Smooth muscle cell (in vitro differentiated cells): ENCODE data around the gene BRAF. TPM values are rescaled to one million over a fixed set of nuclear protein-coding genes. Genes with fewer than 3 reads are reported as not detected.

Source experiments
- DNase-seq: peaks from one replicate; lab custom pipeline; 2025; ENCODE audit not compliant: unreplicated experiment; lab: John Stamatoyannopoulos, UW
- H2AFZ ChIP-seq: fragments of 200-600 bp; sonication (generic); 2 replicates; pipeline ENCODE4 v1.6.0; 2016; ENCODE audit warnings: antibody characterized with exemption, low read depth, mild to moderate bottlenecking
- H3F3A ChIP-seq: fragments of 200-600 bp; sonication (generic); 2 replicates; pipeline ENCODE4 v1.6.0; 2017; ENCODE audit warnings: antibody characterized with exemption, low read depth
- H3K27ac ChIP-seq: fragments of 200-600 bp; sonication (generic); 2 replicates; pipeline ENCODE4 v1.5.1; 2016; ENCODE audit warnings: low read depth, mild to moderate bottlenecking
- H3K27me3 ChIP-seq: fragments of 200-600 bp; sonication (generic); 2 replicates; pipeline ENCODE4 v1.6.1; 2016; ENCODE audit warnings: low read depth, mild to moderate bottlenecking
- H3K36me3 ChIP-seq: fragments of 200-600 bp; sonication (generic); 2 replicates; pipeline ENCODE4 v1.5.1; 2016; ENCODE audit warnings: low read depth
- H3K4me1 ChIP-seq: fragments of 200-600 bp; sonication (generic); 2 replicates; pipeline ENCODE4 v1.5.1; 2016; ENCODE audit warnings: low read depth
- H3K4me2 ChIP-seq: fragments of 200-600 bp; sonication (generic); 2 replicates; pipeline ENCODE4 v1.6.0; 2016; ENCODE audit warnings: mild to moderate bottlenecking
- H3K4me3 ChIP-seq: fragments of 200-600 bp; sonication (generic); 2 replicates; pipeline ENCODE4 v1.5.1; 2016; ENCODE audit warnings: mild to moderate bottlenecking
- H3K79me2 ChIP-seq: fragments of 200-600 bp; sonication (generic); 2 replicates; pipeline ENCODE4 v1.6.0; 2016; ENCODE audit warnings: low read depth, mild to moderate bottlenecking
- H3K9ac ChIP-seq: fragments of 200-600 bp; sonication (generic); 2 replicates; pipeline ENCODE4 v1.6.0; 2016; ENCODE audit warnings: low read depth
- H3K9me3 ChIP-seq: fragments of 200-600 bp; sonication (generic); replicated peaks from 2 replicates; pipeline ENCODE4 v1.5.1; 2016; ENCODE audit warnings: low read depth
- H4K20me1 ChIP-seq: fragments of 200-600 bp; sonication (generic); 2 replicates; pipeline ENCODE4 v1.6.0; 2016; ENCODE audit warnings: low read depth
- CTCF ChIP-seq: fragments of 200-600 bp; sonication (generic); IDR thresholded peaks from 2 replicates; pipeline ENCODE4 v1.5.1; 2017; ENCODE audit warnings: borderline replicate concordance, mild to moderate bottlenecking, antibody characterized with exemption; ENCODE audit not compliant: insufficient read depth, poor library complexity, severe bottlenecking
- WGBS: methylation state at CpG from one replicate; pipeline ENCODE4 v1.1.7; 2016; ENCODE audit warnings: low lambda C conversion rate; 5-methylcytosine and 5-hydroxymethylcytosine counted together
- polyA plus RNA-seq: library from polyadenylated mRNA; unstranded; fragments of >200 nt; fragmentation: Nextera tagmentation; extraction: Ambion mirVana; gene quantifications from 2 replicates; pipeline ENCODE4 v1.2.1, GENCODE V29; 2016
- total RNA-seq: library from RNA; depleted of rRNA; stranded (reverse); fragments of >200 nt; gene quantifications from 2 replicates; pipeline ENCODE4 v1.2.3, GENCODE V29; 2014

BRAF gene
- total and polyA plus RNA-seq, 2 experiments from 2014 or later: 6.5 to 28.9 TPM

GRCh38 chr7:140684066-140684950, 240.4 kb downstream of the BRAF start:
- Histone ChIP-seq H3K4me1 (peaks cover 9% of the 10 kb centered on the region), H3K9me3 (no peaks in the 10 kb centered on the region), H3K27me3 (no peaks in the 10 kb centered on the region), H4K20me1 (no peaks in the 10 kb centered on the region), H2AFZ (no peak overlapping the region), H3K27ac (no peak overlapping the region), H3K36me3 (no peaks in the 10 kb centered on the region), H3K79me2 (no peaks in the 10 kb centered on the region), H3K9ac (no peak overlapping the region), H3K4me2 (no peak overlapping the region), H3F3A (no peaks in the 10 kb centered on the region), H3K4me3 (no peak overlapping the region)
- DNase-seq: no peak
- TF ChIP-seq CTCF: no peak
- 87% methylated on average over 20 of the region's 20 CpGs for WGBS

- H3K36me3 ChIP-seq: no peaks in the 10 kb centered on the region
- no peak overlapping the region for H3K27ac ChIP-seq
- no peaks in the 10 kb centered on the region for H3K79me2 ChIP-seq
- H4K20me1 ChIP-seq: no peaks in the 10 kb centered on the region
- no peak for TF ChIP-seq CTCF
- DNase-seq: no peak
- H3K4me3 ChIP-seq: no peak overlapping the region
- peaks cover 9% of the 10 kb centered on the region for H3K4me1 ChIP-seq
- no peaks in the 10 kb centered on the region for H3K9me3 ChIP-seq
- H3K9ac ChIP-seq: no peak overlapping the region
- H2AFZ ChIP-seq: no peak overlapping the region
- H3K4me2 ChIP-seq: no peak overlapping the region
- WGBS: 59% methylated on average over 3 of the region's 3 CpGs
- no peaks in the 10 kb centered on the region for H3F3A ChIP-seq
- no peaks in the 10 kb centered on the region for H3K27me3 ChIP-seq
Observed at GRCh38 chr7:140683657-140684056, 241.1 kb downstream of the BRAF start.

- Histone ChIP-seq H3K27ac (no peak overlapping the region), H4K20me1 (no peaks in the 10 kb centered on the region), H3K9ac (no peak overlapping the region), H3K27me3 (no peaks in the 10 kb centered on the region), H3K4me1 (peaks cover 9% of the 10 kb centered on the region), H3K36me3 (no peaks in the 10 kb centered on the region), H3K4me2 (no peak overlapping the region), H2AFZ (no peak overlapping the region), H3F3A (no peaks in the 10 kb centered on the region), H3K79me2 (no peaks in the 10 kb centered on the region), H3K9me3 (no peaks in the 10 kb centered on the region), H3K4me3 (no peak overlapping the region)
- WGBS: 97% methylated on average over 3 of the region's 3 CpGs
- no peak for TF ChIP-seq CTCF
- DNase-seq: no peak
Observed at GRCh38 chr7:140681766-140682165, 243.0 kb downstream of the BRAF start.

GRCh38 chr7:140680886-140681285, 243.8 kb downstream of the BRAF start:
- Histone ChIP-seq H4K20me1 (no peaks in the 10 kb centered on the region), H3K4me3 (no peak overlapping the region), H3K4me2 (no peak overlapping the region), H3F3A (no peaks in the 10 kb centered on the region), H3K9ac (no peak overlapping the region), H3K27ac (no peak overlapping the region), H3K36me3 (no peaks in the 10 kb centered on the region), H3K79me2 (no peaks in the 10 kb centered on the region), H3K9me3 (no peaks in the 10 kb centered on the region), H3K4me1 (peaks cover 9% of the 10 kb centered on the region), H2AFZ (no peak overlapping the region), H3K27me3 (no peaks in the 10 kb centered on the region)
- TF ChIP-seq CTCF: no peak
- 87% methylated on average over 7 of the region's 7 CpGs for WGBS
- no peak for DNase-seq
